Brain microvascular endothelial cell (primary cell): ENCODE data around the gene SCN9A.
A peak's percentile ranks its signal among the peaks of the same experiment; 100 is the strongest.

Experiments used
- DNase-seq: peaks from one replicate; pipeline ENCODE4 v3.0.0-alpha.2; 2020
- H3K27ac ChIP-seq: fragments of 250-450 bp; sonication (Bioruptor Pico); 2 replicates; pipeline ENCODE4 v1.5.1; 2020; ENCODE audit warnings: mild to moderate bottlenecking, moderate library complexity
- H3K27me3 ChIP-seq: fragments of 250-450 bp; sonication (Bioruptor Pico); replicated peaks from 2 replicates; pipeline ENCODE4 v1.5.1; 2020; ENCODE audit warnings: mild to moderate bottlenecking
- H3K36me3 ChIP-seq: fragments of 250-450 bp; sonication (Bioruptor Pico); replicated peaks from 2 replicates; pipeline ENCODE4 v1.5.1; 2020; ENCODE audit warnings: mild to moderate bottlenecking
- H3K4me3 ChIP-seq: 2 replicates; pipeline ENCODE4 v1.5.1; 2011; ENCODE audit warnings: low read depth, mild to moderate bottlenecking, control low read depth, low read length, moderate library complexity
- in situ Hi-C: cut with HindIII; loops from 2 replicates; pipeline ENCODE4 v1.10.0; 2017; ENCODE audit warnings: low sequenced_read_pairs, low pct_ligation_motif_present
- TF ChIP-seq, protein P1 (sequence below): IDR thresholded peaks from 2 replicates; pipeline ENCODE4 v1.5.1; 2011; ENCODE audit warnings: low read depth, mild to moderate bottlenecking, moderate library complexity, low read length, control low read depth, inconsistent platforms; ENCODE audit errors: missing control alignments

SCN9A gene

DNA sequence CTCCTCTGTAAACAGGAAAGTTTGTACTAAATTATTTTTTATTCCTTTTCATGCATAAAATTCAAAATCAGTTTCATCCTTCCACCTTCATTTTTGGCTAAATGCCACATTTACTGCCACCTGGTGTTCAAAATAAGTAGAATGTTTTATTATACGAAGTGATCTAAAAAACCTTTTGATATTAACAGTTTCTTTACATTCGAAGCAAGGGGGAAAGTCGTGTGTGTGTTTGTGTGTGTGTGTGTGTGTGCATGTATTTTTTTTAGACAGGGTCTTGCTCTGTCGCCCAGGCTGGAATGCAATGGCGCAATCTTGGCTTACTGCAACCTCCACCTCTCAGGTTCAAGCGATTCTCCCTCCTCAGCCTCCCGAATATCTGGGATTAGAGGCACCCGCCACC lies 9.0 kb upstream of the SCN9A start:
- Histone ChIP-seq H3K27me3 (no peaks in the 10 kb centered on the region), H3K36me3 (no peaks in the 10 kb centered on the region), H3K27ac (no peak overlapping the region), H3K4me3 (no peak overlapping the region)
- DNase-seq: no peak
- in situ Hi-C loops: loop anchor here (25.0 kb wide), 1 partner anchor 197 kb away; no protein-coding TSS in a partner anchor
- TF ChIP-seq, protein P1, sequence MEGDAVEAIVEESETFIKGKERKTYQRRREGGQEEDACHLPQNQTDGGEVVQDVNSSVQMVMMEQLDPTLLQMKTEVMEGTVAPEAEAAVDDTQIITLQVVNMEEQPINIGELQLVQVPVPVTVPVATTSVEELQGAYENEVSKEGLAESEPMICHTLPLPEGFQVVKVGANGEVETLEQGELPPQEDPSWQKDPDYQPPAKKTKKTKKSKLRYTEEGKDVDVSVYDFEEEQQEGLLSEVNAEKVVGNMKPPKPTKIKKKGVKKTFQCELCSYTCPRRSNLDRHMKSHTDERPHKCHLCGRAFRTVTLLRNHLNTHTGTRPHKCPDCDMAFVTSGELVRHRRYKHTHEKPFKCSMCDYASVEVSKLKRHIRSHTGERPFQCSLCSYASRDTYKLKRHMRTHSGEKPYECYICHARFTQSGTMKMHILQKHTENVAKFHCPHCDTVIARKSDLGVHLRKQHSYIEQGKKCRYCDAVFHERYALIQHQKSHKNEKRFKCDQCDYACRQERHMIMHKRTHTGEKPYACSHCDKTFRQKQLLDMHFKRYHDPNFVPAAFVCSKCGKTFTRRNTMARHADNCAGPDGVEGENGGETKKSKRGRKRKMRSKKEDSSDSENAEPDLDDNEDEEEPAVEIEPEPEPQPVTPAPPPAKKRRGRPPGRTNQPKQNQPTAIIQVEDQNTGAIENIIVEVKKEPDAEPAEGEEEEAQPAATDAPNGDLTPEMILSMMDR: peak; percentile 33

DNA sequence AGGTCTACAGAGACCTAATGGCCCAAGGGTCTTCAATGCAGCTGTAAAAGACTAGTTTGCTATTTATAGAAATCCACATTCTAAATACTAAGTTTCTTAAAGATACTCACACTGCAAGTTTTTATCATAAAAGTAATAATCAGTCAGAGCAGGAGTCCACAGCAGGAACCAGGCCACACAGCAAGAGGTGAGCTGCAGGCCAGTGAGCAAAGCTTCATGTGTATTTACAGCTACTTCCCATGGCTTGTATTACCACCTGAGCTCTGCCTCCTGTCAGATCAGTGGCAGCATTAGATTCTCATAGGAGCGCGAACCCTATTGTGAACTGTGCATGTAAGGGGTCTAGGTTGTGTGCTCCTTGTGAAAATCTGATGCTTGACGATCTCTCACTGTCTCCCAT lies 6.7 kb upstream of the SCN9A start:
- Histone ChIP-seq H3K27me3 (no peaks in the 10 kb centered on the region), H3K4me3 (no peak overlapping the region), H3K27ac (no peak overlapping the region), H3K36me3 (no peaks in the 10 kb centered on the region)
- no peak for DNase-seq
- TF ChIP-seq, protein P1: no peak
- in situ Hi-C loops: loop anchor here (25.0 kb wide), 1 partner anchor 195 kb away; no protein-coding TSS in a partner anchor

DNA sequence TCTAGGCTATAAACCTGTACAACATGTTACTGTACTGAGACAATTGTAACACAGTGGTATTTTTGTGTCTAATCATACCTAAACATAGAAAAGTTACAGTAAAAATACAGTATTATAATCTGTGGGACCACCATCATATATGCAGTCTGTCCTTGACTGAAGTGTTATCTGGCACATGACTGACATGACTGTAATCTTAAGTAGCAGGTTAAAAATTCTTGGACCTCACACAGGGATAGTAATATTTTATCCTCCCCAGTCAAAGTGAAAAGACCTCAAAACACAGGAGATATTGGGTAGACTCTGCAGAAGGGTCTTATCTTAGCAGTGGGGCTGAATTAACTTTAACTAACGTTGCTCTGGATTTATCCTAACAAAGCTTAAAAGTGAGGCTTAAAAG lies 4.9 kb upstream of the SCN9A start:
- H3K36me3 ChIP-seq: no peaks in the 10 kb centered on the region
- no peak for DNase-seq
- H3K27me3 ChIP-seq: no peaks in the 10 kb centered on the region
- in situ Hi-C loops: loop anchor here (25.0 kb wide), 1 partner anchor 193 kb away; no protein-coding TSS in a partner anchor
- H3K4me3 ChIP-seq: no peak overlapping the region
- TF ChIP-seq, protein P1: no peak
- H3K27ac ChIP-seq: no peak overlapping the region

DNA sequence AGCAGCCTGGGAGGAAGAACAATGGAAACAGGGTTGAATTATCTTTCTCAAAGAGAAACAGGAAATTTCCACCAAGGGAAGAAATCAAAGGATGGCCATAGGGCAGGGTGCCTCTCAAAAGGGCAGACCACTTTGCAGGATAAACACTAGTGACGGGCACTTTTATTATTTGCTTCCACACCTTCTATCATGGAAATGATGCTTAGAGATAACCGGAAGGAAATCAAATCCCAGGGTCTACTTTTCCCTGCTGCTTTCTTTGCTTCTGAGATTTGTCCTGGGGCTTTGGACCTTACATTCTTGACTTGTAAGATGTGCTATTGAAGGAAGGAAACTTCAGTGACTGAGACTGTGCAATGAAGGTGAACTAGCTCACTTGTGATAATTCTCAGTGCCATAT lies 1.1 kb upstream of the SCN9A start:
- DNase-seq: no peak
- in situ Hi-C loops: loop anchor here (25.0 kb wide), 1 partner anchor 190 kb away; no protein-coding TSS in a partner anchor
- H3K27ac ChIP-seq: no peak overlapping the region
- H3K4me3 ChIP-seq: no peak overlapping the region
- TF ChIP-seq, protein P1: no peak
- no peaks in the 10 kb centered on the region for H3K36me3 ChIP-seq
- H3K27me3 ChIP-seq: no peaks in the 10 kb centered on the region

DNA sequence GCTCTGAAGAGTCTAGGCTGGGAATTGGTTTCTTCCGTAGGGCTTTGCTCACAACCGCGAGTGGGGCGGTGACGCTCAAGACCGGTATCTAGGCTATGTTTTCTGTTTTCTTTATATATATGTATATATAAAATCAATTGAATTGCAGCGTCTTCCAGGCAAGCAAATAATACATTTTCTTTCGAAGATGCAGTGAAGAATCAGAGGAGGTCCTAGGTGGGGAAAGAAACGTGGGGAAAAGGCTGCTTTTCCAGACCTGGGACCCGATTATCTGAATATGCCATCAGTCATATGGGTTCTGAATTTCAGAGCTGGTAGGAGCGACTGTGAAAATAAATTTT lies 714 bp upstream of the SCN9A start:
- Histone ChIP-seq H3K36me3 (no peaks in the 10 kb centered on the region), H3K27ac (peak overlapping the region; percentile 3), H3K27me3 (no peaks in the 10 kb centered on the region), H3K4me3 (peak overlapping the region; percentile 71)
- TF ChIP-seq, protein P1: no peak
- DNase-seq: no peak
- in situ Hi-C loops: loop anchor here (25.0 kb wide), 1 partner anchor 189 kb away; no protein-coding TSS in a partner anchor

DNA sequence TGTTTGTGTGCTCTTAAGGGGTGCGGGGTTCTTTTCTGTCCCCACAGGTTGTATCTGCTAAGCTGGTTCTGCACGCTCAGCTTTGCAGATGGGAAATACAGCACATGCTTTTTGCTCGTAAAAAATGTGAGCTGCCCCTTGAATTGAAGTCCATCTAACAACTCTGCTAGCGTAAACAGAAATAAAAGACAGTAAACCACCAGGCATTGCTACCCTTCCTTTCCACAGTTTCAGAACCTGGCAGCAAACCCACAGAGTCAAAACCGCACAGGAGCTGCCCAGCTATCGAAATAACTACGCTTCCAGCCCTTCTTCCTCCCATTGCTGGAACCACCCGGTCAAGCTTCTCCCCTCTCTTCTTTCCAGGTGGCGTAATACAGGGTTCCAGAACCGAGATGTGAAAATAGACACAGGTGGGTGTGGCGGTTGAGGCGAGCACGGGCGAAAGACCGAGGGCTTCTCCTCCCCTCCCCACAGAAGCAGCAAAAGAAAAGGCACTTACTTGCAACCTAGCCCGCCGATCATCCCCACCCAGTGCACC lies 479 bp downstream of the SCN9A start:
- Histone ChIP-seq H3K36me3 (no peaks in the 10 kb centered on the region), H3K27me3 (no peaks in the 10 kb centered on the region), H3K4me3 (peak overlapping the region; percentile 71), H3K27ac (no peak overlapping the region)
- DNase-seq: no peak
- TF ChIP-seq, protein P1: no peak
- in situ Hi-C loops: loop anchor here (25.0 kb wide), 1 partner anchor 188 kb away; no protein-coding TSS in a partner anchor
